Keratinocyte (primary cell): ENCODE results near the gene RPP25L.

Experiments used
- EZH2 ChIP-seq: IDR thresholded peaks from one replicate; pipeline ENCODE4 v1.6.1; 2012; ENCODE audit warnings: inconsistent platforms, mild to moderate bottlenecking, low read length, moderate library complexity
- TF ChIP-seq, protein P1 (sequence below), 3 experiments: IDR thresholded peaks in 1 of 3; conservative IDR thresholded peaks in 1 of 3; optimal IDR thresholded peaks in 1 of 3; 2 replicates in 2 of 3; 3 replicates in 1 of 3; pipeline versions ENCODE3 to v1.5.1; 2011; ENCODE audit warnings: low read length in 3 of 3, mild to moderate bottlenecking in 3 of 3, moderate library complexity in 2 of 3, control low read depth in 1 of 3, inconsistent platforms in 1 of 3; ENCODE audit not compliant: insufficient read depth in 2 of 3; ENCODE audit errors: extremely low read depth in 1 of 3

DNA sequence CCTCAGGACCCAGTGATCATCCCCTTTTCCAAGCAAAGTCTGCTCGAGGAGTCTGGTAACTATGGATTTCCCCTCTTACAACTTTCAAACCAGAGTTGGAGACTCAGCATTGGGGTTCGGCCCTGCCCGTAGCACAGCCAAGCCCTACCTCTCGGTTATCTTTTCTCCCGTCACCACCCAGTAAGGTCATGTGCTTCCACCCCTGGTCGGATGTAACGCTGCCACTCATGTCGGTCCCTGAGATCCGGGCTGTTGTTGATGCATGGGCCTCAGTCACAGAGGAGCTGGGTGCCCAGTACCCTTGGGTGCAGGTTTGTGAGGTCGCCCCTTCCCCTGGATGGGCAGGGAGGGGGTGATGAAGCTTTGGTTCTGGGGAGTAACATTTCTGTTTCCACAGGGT lies 35.8 kb upstream of the RPP25L start:
- TF ChIP-seq, protein P1, sequence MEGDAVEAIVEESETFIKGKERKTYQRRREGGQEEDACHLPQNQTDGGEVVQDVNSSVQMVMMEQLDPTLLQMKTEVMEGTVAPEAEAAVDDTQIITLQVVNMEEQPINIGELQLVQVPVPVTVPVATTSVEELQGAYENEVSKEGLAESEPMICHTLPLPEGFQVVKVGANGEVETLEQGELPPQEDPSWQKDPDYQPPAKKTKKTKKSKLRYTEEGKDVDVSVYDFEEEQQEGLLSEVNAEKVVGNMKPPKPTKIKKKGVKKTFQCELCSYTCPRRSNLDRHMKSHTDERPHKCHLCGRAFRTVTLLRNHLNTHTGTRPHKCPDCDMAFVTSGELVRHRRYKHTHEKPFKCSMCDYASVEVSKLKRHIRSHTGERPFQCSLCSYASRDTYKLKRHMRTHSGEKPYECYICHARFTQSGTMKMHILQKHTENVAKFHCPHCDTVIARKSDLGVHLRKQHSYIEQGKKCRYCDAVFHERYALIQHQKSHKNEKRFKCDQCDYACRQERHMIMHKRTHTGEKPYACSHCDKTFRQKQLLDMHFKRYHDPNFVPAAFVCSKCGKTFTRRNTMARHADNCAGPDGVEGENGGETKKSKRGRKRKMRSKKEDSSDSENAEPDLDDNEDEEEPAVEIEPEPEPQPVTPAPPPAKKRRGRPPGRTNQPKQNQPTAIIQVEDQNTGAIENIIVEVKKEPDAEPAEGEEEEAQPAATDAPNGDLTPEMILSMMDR (optimal IDR thresholded peaks at IDR 0.05 in 1 of 3, IDR thresholded peaks at IDR 0.05 in 1 of 3, conservative IDR thresholded peaks at IDR 0.05 in 1 of 3; ENCODE audit: extremely low read depth in 1 of 3, insufficient read depth in 2 of 3, low read length in 3 of 3): no peak
- no peak for TF ChIP-seq EZH2
